Muscle layer of duodenum (tissue), 2 donors: ENCODE measurements around the gene TFPI.

Source experiments
- H3K27ac ChIP-seq: one replicate; pipeline ENCODE4 v1.7.0; 2013; ENCODE audit warnings: mild to moderate bottlenecking, low read length
- H3K27me3 ChIP-seq: one replicate; pipeline ENCODE4 v1.7.0; 2013; ENCODE audit warnings: low read depth, mild to moderate bottlenecking, control low read depth, low read length
- H3K36me3 ChIP-seq, 2 donors: one replicate each; pipeline ENCODE4 v1.7.0; 2013; ENCODE audit warnings: low read length in 2 of 2, control low read depth in 1 of 2, mild to moderate bottlenecking in 1 of 2; ENCODE audit not compliant: insufficient read depth in 2 of 2, control insufficient read depth in 1 of 2
- H3K4me1 ChIP-seq, 2 donors: one replicate each; pipeline ENCODE4 v1.7.0; 2013; ENCODE audit warnings: low read length in 2 of 2, mild to moderate bottlenecking in 2 of 2, control low read depth in 1 of 2, moderate library complexity in 1 of 2; ENCODE audit not compliant: insufficient read depth in 2 of 2, control insufficient read depth in 1 of 2
- H3K4me3 ChIP-seq, 2 donors: one replicate each; pipeline ENCODE4 v1.7.0; 2013; ENCODE audit warnings: low read length in 2 of 2, low read depth in 1 of 2, mild to moderate bottlenecking in 1 of 2
- H3K9me3 ChIP-seq, 2 donors: one replicate each; pipeline ENCODE4 v1.7.0; 2013; ENCODE audit warnings: low read length in 2 of 2, control low read depth in 1 of 2, mild to moderate bottlenecking in 1 of 2; ENCODE audit not compliant: control insufficient read depth in 1 of 2
- donor health status: healthy.

TFPI gene

DNA sequence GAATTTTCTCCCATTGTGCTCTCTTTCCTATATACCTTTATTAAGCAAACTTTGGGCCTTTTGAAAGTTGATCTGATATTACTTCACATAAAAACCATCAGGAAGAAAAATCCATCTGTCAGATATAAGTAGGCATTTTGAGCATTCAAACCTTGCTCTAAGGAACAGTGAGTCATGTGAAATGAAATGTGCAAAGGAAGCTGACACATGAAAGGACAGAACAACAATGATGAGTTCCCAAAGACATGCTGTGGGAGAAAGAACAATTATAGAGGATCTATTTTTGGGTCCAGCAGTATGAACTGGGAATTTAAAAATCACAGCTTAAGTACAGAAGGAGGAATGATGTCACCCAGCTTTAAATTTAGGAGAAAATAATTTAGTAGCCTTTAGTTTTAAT lies 124.2 kb downstream of the TFPI start:
- Histone ChIP-seq H3K27me3 (no peaks in the 10 kb centered on the region), H3K27ac (no peak overlapping the region), H3K4me3 (no peak overlapping the region), H3K4me1 (no peaks in the 10 kb centered on the region), H3K9me3 (no peaks in the 10 kb centered on the region), H3K36me3 (no peaks in the 10 kb centered on the region)

DNA sequence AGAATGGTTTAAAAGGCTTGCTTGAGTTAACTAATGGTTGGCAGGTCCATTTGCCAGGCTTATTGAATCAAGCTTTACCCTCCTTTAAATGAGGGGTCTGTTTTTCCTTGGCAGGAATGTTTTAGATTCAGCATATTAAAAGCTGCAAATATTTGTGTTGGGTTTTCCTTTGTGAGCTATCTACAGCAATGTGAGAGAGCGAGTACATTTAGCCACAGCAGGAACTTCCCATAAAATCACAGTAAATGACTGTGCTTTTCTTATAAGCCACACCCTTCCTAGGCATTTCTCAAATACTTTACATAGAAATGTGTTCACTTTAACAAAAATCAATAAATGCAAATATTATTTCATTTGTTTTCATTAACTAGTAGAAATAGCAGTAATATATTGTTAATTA lies 130.1 kb downstream of the TFPI start:
- no peaks in the 10 kb centered on the region for H3K9me3 ChIP-seq
- H3K4me3 ChIP-seq, result no peak overlapping the region
- H3K27ac ChIP-seq, result no peak overlapping the region
- H3K36me3 ChIP-seq, result no peaks in the 10 kb centered on the region
- H3K4me1 ChIP-seq, result no peaks in the 10 kb centered on the region
- H3K27me3 ChIP-seq, result no peaks in the 10 kb centered on the region

DNA sequence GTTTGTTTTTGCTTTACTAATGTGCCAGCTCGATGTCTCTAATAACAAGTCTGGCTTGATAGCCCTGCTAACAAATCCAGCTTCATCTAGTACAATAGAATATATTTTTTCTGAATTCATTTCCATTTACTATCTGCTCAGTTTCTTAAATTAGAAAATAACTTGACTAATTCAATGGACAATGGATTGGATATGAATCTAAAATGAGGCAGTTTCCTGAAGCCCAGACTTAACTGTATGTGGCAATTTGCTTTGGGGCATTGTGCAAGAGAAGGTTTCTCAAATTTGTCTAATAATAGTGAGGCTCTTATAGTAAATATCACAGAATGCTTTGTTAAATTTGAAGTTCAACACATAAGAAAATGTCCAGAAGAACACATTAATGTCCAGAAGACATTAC lies 132.0 kb downstream of the TFPI start:
- H3K4me3 ChIP-seq, result no peak overlapping the region
- no peak overlapping the region for H3K27ac ChIP-seq
- H3K27me3 ChIP-seq, result no peaks in the 10 kb centered on the region
- H3K36me3 ChIP-seq, result no peaks in the 10 kb centered on the region
- no peaks in the 10 kb centered on the region for H3K4me1 ChIP-seq
- H3K9me3 ChIP-seq, result no peaks in the 10 kb centered on the region

- H3K36me3 ChIP-seq, result no peaks in the 10 kb centered on the region
- no peak overlapping the region for H3K4me3 ChIP-seq
- no peaks in the 10 kb centered on the region for H3K9me3 ChIP-seq
- H3K27ac ChIP-seq, result no peak overlapping the region
- no peaks in the 10 kb centered on the region for H3K4me1 ChIP-seq
- H3K27me3 ChIP-seq, result no peaks in the 10 kb centered on the region
These were observed 132.7 kb downstream of the TFPI start for GRCh38 chr2:187421519-187421918.

GRCh38 chr2:187419808-187420207 lies 134.4 kb downstream of the TFPI start:
- Histone ChIP-seq H3K27me3 (no peaks in the 10 kb centered on the region), H3K27ac (no peak overlapping the region), H3K9me3 (no peaks in the 10 kb centered on the region), H3K4me1 (no peaks in the 10 kb centered on the region), H3K36me3 (no peaks in the 10 kb centered on the region), H3K4me3 (no peak overlapping the region)

GRCh38 chr2:187415449-187415848 lies 138.8 kb downstream of the TFPI start:
- Histone ChIP-seq H3K27me3 (no peaks in the 10 kb centered on the region), H3K27ac (no peak overlapping the region), H3K36me3 (no peaks in the 10 kb centered on the region), H3K4me3 (no peak overlapping the region), H3K4me1 (no peaks in the 10 kb centered on the region), H3K9me3 (no peaks in the 10 kb centered on the region)
